Measurements from ENCODE around the gene RPL19.

RPL19 gene

GRCh38 chr17:39212195-39212810, 12.2 kb downstream of the RPL19 start:
- TF ChIP-seq CTCF (IDR thresholded peaks at IDR 0.05; ENCODE audit: unreplicated experiment in 3 of 3), result no peak
- H3K36me3 Mint-ChIP-seq (ENCODE audit: low read depth), result peaks cover 7% of the 10 kb centered on the region

DNA sequence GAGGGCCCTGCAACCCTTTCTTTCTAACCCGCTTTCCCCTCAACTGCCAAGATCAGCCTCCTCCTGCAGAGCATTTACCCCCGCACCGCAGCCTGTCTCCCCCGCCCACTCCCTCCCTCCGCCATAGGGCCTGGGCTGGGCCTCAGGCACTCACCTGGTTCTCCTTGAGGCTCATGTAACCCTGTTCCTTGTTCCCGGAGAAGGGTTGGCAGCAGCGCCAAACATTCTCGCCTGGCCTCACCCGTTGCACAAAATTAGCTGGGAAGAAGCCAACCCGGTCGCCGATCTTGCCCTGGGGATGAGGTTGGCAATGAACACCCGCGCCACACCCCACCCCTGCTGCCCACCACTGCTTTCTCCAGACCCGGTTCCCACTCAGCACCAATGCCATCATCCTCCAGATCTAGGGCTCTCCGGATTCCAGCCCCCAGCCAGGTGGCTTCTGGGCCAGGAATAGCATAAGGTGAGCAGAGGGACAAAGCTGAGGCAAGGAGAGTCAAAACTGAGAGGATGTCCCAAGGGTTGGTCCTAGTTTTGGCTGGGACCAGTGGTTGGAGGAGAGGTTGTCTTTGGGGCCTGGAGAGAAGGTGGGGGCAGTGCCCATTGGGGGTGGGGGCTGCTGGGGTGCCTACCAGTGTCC, 12.9 kb downstream of the RPL19 start:
- Mint-ChIP-seq H3K4me3 (no peak overlapping the region), H3K27ac (no peak overlapping the region), H3K36me3 (ENCODE audit: low read depth) (peaks cover 7% of the 10 kb centered on the region), H3K4me1 (peaks cover 8% of the 10 kb centered on the region), H3K9me3 (no peaks in the 10 kb centered on the region), H3K27me3 (ENCODE audit: low read depth) (peaks cover 43% of the 10 kb centered on the region)
- no peak for TF ChIP-seq CTCF (IDR thresholded peaks at IDR 0.05; ENCODE audit: unreplicated experiment in 3 of 3)

More at GRCh38 chr17:39212195-39212810, 12.2 kb downstream of the RPL19 start:
- Mint-ChIP-seq H3K27me3 (ENCODE audit: low read depth) (peaks cover 39% of the 10 kb centered on the region), H3K4me1 (peaks cover 9% of the 10 kb centered on the region), H3K9me3 (no peaks in the 10 kb centered on the region), H3K27ac (no peak overlapping the region), H3K4me3 (no peak overlapping the region)

DNA sequence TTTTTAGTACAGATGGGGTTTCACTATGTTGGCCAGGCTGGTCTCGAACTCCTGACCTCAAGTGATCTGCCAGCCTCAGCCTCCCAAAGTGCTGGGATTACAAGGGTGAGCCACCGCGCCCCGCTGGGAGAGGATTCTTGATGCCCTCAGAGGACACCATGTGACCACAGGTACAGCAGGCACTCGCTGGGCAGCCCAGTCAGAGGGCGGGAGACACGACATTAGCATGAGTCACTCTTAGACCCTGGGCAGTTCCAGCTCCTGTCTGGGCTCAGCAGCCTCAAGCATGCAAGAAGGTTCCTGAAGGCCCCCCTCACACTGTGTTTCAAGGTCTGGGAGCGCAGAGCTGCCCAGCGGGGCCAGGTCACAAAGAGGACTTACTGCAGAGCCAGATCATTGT, 13.8 kb downstream of the RPL19 start:
- H3K36me3 Mint-ChIP-seq (ENCODE audit: low read depth), result peaks cover 7% of the 10 kb centered on the region
- H3K27me3 Mint-ChIP-seq (ENCODE audit: low read depth), result peaks cover 47% of the 10 kb centered on the region
- H3K9me3 Mint-ChIP-seq, result no peaks in the 10 kb centered on the region
- H3K4me3 Mint-ChIP-seq, result no peak overlapping the region
- TF ChIP-seq CTCF (IDR thresholded peaks at IDR 0.05; ENCODE audit: unreplicated experiment in 3 of 3), result no peak
- no peak overlapping the region for H3K27ac Mint-ChIP-seq
- peaks cover 5% of the 10 kb centered on the region for H3K4me1 Mint-ChIP-seq

- TF ChIP-seq CTCF (IDR thresholded peaks at IDR 0.05; ENCODE audit: unreplicated experiment in 3 of 3), result no peak
- no peaks in the 10 kb centered on the region for H3K9me3 Mint-ChIP-seq
- peaks cover 7% of the 10 kb centered on the region for H3K36me3 Mint-ChIP-seq (ENCODE audit: low read depth)
- H3K4me3 Mint-ChIP-seq, result no peak overlapping the region
- H3K4me1 Mint-ChIP-seq, result peaks cover 6% of the 10 kb centered on the region
- H3K27me3 Mint-ChIP-seq (ENCODE audit: low read depth), result peaks cover 47% of the 10 kb centered on the region
- no peak overlapping the region for H3K27ac Mint-ChIP-seq
Measured at GRCh38 chr17:39217734-39218369, 17.8 kb downstream of the RPL19 start.

GRCh38 chr17:39218906-39219305, 18.8 kb downstream of the RPL19 start:
- TF ChIP-seq CTCF (IDR thresholded peaks at IDR 0.05; ENCODE audit: unreplicated experiment in 3 of 3), result no peak
- Mint-ChIP-seq H3K4me3 (no peak overlapping the region), H3K27me3 (ENCODE audit: low read depth) (peaks cover 53% of the 10 kb centered on the region), H3K9me3 (no peaks in the 10 kb centered on the region), H3K27ac (no peak overlapping the region), H3K4me1 (peaks cover 10% of the 10 kb centered on the region), H3K36me3 (ENCODE audit: low read depth) (peaks cover 7% of the 10 kb centered on the region)
